OCI-LY1 (cell line): ENCODE results near the gene PPHLN1.

Experiments used
- H2AFZ ChIP-seq: fragments of 200-600 bp; sonication (generic), shearing (Covaris generic); 2 replicates; pipeline ENCODE4 v1.6.0; 2014; ENCODE audit warnings: antibody characterized with exemption, mild to moderate bottlenecking, low read length
- H3F3A ChIP-seq: fragments of 200-600 bp; sonication (generic), shearing (Covaris generic); 2 replicates; pipeline ENCODE4 v1.6.0; 2014; ENCODE audit warnings: mild to moderate bottlenecking, antibody characterized with exemption, low read length, moderate library complexity; ENCODE audit not compliant: insufficient read depth
- H3K27ac ChIP-seq: fragments of 200-600 bp; sonication (generic); 2 replicates; pipeline ENCODE4 v1.5.1; 2014; ENCODE audit warnings: low read length, mixed run types, mild to moderate bottlenecking, low read depth; ENCODE audit not compliant: poor library complexity, severe bottlenecking
- H3K27me3 ChIP-seq: fragments of 200-600 bp; sonication (generic); 2 replicates; pipeline ENCODE4 v1.6.0; 2014; ENCODE audit warnings: antibody characterized with exemption, mild to moderate bottlenecking, low read length, moderate library complexity; ENCODE audit not compliant: insufficient read depth
- H3K36me3 ChIP-seq: fragments of 200-600 bp; sonication (generic); 2 replicates; pipeline ENCODE4 v1.6.1; 2014; ENCODE audit warnings: mild to moderate bottlenecking, antibody characterized with exemption, low read length, moderate library complexity, mixed read lengths; ENCODE audit not compliant: insufficient read depth
- H3K4me1 ChIP-seq: fragments of 200-600 bp; sonication (generic); 2 replicates; pipeline ENCODE4 v1.5.1; 2014; ENCODE audit warnings: mild to moderate bottlenecking, low read length, moderate library complexity; ENCODE audit not compliant: insufficient read depth, severe bottlenecking
- H3K4me2 ChIP-seq: fragments of 200-600 bp; sonication (generic), shearing (Covaris generic); 2 replicates; pipeline ENCODE4 v1.6.1; 2014; ENCODE audit warnings: low read length
- H3K4me3 ChIP-seq: fragments of 200-600 bp; sonication (generic); 2 replicates; pipeline ENCODE4 v1.5.1; 2014; ENCODE audit warnings: low read length, low read depth, mild to moderate bottlenecking, mixed read lengths; ENCODE audit not compliant: poor library complexity, severe bottlenecking
- H3K79me2 ChIP-seq: fragments of 200-600 bp; shearing (Covaris generic); 2 replicates; pipeline ENCODE4 v1.6.1; 2016; ENCODE audit warnings: mixed run types, low read length, mixed read lengths; ENCODE audit not compliant: insufficient read depth
- H3K9ac ChIP-seq: fragments of 200-600 bp; sonication (generic), shearing (Covaris generic); 2 replicates; pipeline ENCODE4 v1.6.1; 2014; ENCODE audit warnings: mild to moderate bottlenecking, low read length, mixed read lengths
- H3K9me2 ChIP-seq: fragments of 200-600 bp; sonication (generic), shearing (Covaris generic); 2 replicates; pipeline ENCODE4 v1.6.1; 2014; ENCODE audit warnings: low read depth, mild to moderate bottlenecking, low read length, mixed read lengths
- H3K9me3 ChIP-seq: fragments of 200-600 bp; shearing (Covaris generic); 2 replicates; pipeline ENCODE4 v1.6.1; 2014; ENCODE audit warnings: low read length, mixed read lengths
- H4K20me1 ChIP-seq: fragments of 200-600 bp; sonication (generic), shearing (Covaris generic); 2 replicates; pipeline ENCODE4 v1.6.0; 2016; ENCODE audit warnings: mild to moderate bottlenecking, low read length; ENCODE audit not compliant: insufficient read depth
- EZH2 ChIP-seq: fragments of 200-600 bp; sonication (generic), shearing (Covaris generic); IDR thresholded peaks from 2 replicates; pipeline ENCODE4 v1.8.0; 2017; ENCODE audit warnings: borderline replicate concordance, mixed run types, mild to moderate bottlenecking, antibody characterized with exemption, low read length, moderate library complexity, mixed read lengths
- TF ChIP-seq, protein P1 (sequence below): fragments of 200-600 bp; sonication (generic), shearing (Covaris generic); IDR thresholded peaks from 2 replicates; pipeline ENCODE4 v1.5.1; 2017; ENCODE audit warnings: mild to moderate bottlenecking, antibody characterized with exemption, low read length, moderate library complexity, mixed read lengths

Gene PPHLN1

DNA sequence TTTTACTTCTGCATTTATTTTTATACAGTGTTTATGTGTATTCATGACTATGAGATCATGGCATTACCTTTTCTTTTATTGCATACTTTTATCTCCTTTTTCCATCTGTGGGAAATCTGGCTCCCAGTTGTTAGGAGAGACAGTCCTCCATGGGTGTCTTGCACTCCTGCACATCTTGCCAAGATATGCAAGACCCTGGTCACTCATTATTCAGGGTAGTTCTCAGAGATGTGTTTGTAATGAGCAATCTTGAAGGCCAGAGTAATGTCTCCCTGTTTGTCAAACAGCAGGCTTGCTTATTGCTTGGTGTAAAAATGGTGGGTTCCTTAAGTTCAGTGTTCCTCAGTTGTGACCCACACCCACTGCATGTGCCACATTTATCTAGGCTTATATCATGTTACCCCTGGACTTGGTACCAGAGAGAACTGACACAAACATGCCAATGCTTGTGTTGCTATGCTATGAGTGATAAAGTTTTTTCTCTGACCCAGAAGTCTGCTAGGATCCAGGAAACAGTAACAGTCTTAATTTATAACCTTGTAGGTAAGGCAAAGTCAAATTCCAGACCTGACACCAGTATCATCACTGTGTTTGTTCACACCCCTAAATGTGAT lies 36.8 kb downstream of the PPHLN1 start:
- H3K9me3 ChIP-seq: no peaks in the 10 kb centered on the region
- H3K4me1 ChIP-seq: peaks cover 3% of the 10 kb centered on the region
- no peak overlapping the region for H2AFZ ChIP-seq
- H3K27me3 ChIP-seq: no peaks in the 10 kb centered on the region
- TF ChIP-seq, protein P1, sequence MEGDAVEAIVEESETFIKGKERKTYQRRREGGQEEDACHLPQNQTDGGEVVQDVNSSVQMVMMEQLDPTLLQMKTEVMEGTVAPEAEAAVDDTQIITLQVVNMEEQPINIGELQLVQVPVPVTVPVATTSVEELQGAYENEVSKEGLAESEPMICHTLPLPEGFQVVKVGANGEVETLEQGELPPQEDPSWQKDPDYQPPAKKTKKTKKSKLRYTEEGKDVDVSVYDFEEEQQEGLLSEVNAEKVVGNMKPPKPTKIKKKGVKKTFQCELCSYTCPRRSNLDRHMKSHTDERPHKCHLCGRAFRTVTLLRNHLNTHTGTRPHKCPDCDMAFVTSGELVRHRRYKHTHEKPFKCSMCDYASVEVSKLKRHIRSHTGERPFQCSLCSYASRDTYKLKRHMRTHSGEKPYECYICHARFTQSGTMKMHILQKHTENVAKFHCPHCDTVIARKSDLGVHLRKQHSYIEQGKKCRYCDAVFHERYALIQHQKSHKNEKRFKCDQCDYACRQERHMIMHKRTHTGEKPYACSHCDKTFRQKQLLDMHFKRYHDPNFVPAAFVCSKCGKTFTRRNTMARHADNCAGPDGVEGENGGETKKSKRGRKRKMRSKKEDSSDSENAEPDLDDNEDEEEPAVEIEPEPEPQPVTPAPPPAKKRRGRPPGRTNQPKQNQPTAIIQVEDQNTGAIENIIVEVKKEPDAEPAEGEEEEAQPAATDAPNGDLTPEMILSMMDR: no peak
- TF ChIP-seq EZH2: no peak
- H3K36me3 ChIP-seq: peaks cover 38% of the 10 kb centered on the region
- H4K20me1 ChIP-seq: no peaks in the 10 kb centered on the region
- H3K79me2 ChIP-seq: peaks cover 12% of the 10 kb centered on the region
- H3K9me2 ChIP-seq: no peaks in the 10 kb centered on the region
- H3K4me2 ChIP-seq: no peak overlapping the region
- H3K4me3 ChIP-seq: no peak overlapping the region
- no peaks in the 10 kb centered on the region for H3F3A ChIP-seq
- H3K9ac ChIP-seq: no peak overlapping the region
- no peak overlapping the region for H3K27ac ChIP-seq

DNA sequence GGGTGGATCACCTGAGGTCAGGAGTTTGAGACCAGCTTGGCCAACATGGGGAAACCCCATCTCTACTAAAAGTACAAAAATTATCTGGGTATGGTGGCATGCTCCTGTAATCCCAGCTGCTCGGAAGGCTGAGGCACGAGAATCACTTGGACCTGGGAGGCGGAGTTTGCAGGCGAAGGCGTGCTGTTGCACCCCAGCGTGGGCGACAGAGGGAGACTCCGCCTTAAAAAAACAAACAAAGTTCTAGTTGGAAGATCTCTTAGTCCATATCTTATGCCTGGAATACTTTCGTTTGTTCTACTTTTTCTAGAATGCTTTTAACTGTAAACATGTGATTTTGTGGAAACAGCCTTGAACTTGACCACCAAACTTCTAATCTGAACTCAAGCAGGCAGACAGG lies 38.7 kb downstream of the PPHLN1 start:
- no peak overlapping the region for H3K4me2 ChIP-seq
- no peak overlapping the region for H3K9ac ChIP-seq
- H3F3A ChIP-seq: no peaks in the 10 kb centered on the region
- H3K79me2 ChIP-seq: peaks cover 12% of the 10 kb centered on the region
- H3K9me3 ChIP-seq: no peaks in the 10 kb centered on the region
- no peak overlapping the region for H2AFZ ChIP-seq
- H3K9me2 ChIP-seq: no peaks in the 10 kb centered on the region
- H3K36me3 ChIP-seq: peaks cover 28% of the 10 kb centered on the region
- no peaks in the 10 kb centered on the region for H4K20me1 ChIP-seq
- no peaks in the 10 kb centered on the region for H3K27me3 ChIP-seq
- H3K4me3 ChIP-seq: no peak overlapping the region
- TF ChIP-seq, protein P1: no peak
- TF ChIP-seq EZH2: no peak
- H3K27ac ChIP-seq: no peak overlapping the region
- peaks cover 3% of the 10 kb centered on the region for H3K4me1 ChIP-seq

DNA sequence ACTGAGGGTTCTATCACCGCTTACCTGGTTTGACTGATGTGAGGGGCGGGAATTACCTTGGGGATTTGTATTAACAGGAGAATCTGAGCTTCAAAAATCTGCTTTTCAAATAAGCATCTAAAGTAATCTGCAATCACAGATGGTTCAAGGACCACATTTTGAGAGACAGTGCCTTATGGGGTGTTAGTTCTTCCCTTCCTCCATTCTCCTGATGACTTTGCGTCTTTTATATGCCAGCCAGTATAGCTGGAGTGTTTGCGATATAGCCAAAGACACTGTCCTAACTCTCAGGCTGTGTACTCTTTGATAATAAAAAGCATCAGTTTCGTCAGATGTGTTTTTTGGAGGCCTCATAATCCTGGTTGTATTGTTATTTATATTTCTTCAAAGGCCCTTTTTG lies 39.5 kb downstream of the PPHLN1 start:
- Histone ChIP-seq H2AFZ (no peak overlapping the region), H3K27me3 (no peaks in the 10 kb centered on the region), H3K9ac (no peak overlapping the region), H3K4me2 (no peak overlapping the region), H3F3A (no peaks in the 10 kb centered on the region), H4K20me1 (no peaks in the 10 kb centered on the region), H3K4me1 (peaks cover 3% of the 10 kb centered on the region), H3K9me2 (no peaks in the 10 kb centered on the region), H3K79me2 (peaks cover 12% of the 10 kb centered on the region), H3K27ac (no peak overlapping the region), H3K36me3 (peaks cover 25% of the 10 kb centered on the region), H3K9me3 (no peaks in the 10 kb centered on the region), H3K4me3 (no peak overlapping the region)
- TF ChIP-seq, protein P1: no peak
- TF ChIP-seq EZH2: no peak
